Endothelial cell of umbilical vein (primary cell): ENCODE measurements around the gene CAPN2. TPM values are rescaled to one million over a fixed set of nuclear protein-coding genes. Genes with fewer than 3 reads are reported as not detected.

Experiments
- BruUV-seq: library from RNA; stranded (reverse); fragments of 400-500 nt; replicated peaks from 2 replicates; lab custom pipeline; 2021; lab: Mats Ljungman, UMichigan
- CTCF ChIA-PET: fragments of 300-600, 350-600 bp; sonication (Branson Sonifier 250); formaldehyde crosslinking; loops from one replicate; lab custom pipeline; 2021; ENCODE audit warnings: antibody characterized with exemption, inconsistent platforms; lab: Charles Lee
- POLR2A ChIA-PET: fragments of 300-600, 350-600 bp; sonication (Branson Sonifier 250); formaldehyde crosslinking; loops from one replicate; lab custom pipeline; 2021; ENCODE audit warnings: antibody characterized with exemption, inconsistent platforms; lab: Charles Lee
- DNase-seq: peaks from one replicate; pipeline ENCODE4 v3.0.0-alpha.2; 2011; ENCODE audit warnings: low read depth, low spot score
- FAIRE-seq: peaks from 2 replicates; lab custom pipeline; 2011; peaks lifted over from hg19 to GRCh38; lab: Jason Lieb, UNC
- H2AFZ ChIP-seq: 2 replicates; pipeline ENCODE4 v1.6.0; 2012; ENCODE audit warnings: low read depth, low read length, control low read depth, inconsistent platforms
- H3K27ac ChIP-seq: 2 replicates; pipeline ENCODE4 v1.5.1; 2011; ENCODE audit warnings: low read depth, mild to moderate bottlenecking, control low read depth, low read length, moderate library complexity; ENCODE audit not compliant: insufficient read depth
- H3K27me3 ChIP-seq, 2 experiments: 2 replicates each; pipeline versions ENCODE4 v1.6.0 to v1.6.1; 2011; ENCODE audit warnings: low read length in 2 of 2, mixed read lengths in 1 of 2; ENCODE audit not compliant: control insufficient read depth in 2 of 2, insufficient read depth in 2 of 2
- H3K36me3 ChIP-seq, 2 experiments: 2 replicates in 1 of 2; 3 replicates in 1 of 2; pipeline ENCODE4 v1.5.1; 2011; ENCODE audit warnings: low read length in 2 of 2, mild to moderate bottlenecking in 1 of 2, moderate library complexity in 1 of 2; ENCODE audit not compliant: control insufficient read depth in 2 of 2, insufficient read depth in 2 of 2; ENCODE audit errors: extremely low read depth in 1 of 2
- H3K4me1 ChIP-seq: 3 replicates; pipeline ENCODE4 v1.5.1; 2011; ENCODE audit warnings: mild to moderate bottlenecking, low read length; ENCODE audit not compliant: control insufficient read depth, insufficient read depth; ENCODE audit errors: extremely low read depth
- H3K4me2 ChIP-seq: 2 replicates; pipeline ENCODE4 v1.6.1; 2011; ENCODE audit warnings: low read length, control low read depth, mixed read lengths; ENCODE audit not compliant: insufficient read depth
- H3K4me3 ChIP-seq, 3 experiments: fragments of 200-600 bp in 1 of 3; sonication (generic), shearing (Covaris generic) in 1 of 3; replicated peaks in 1 of 3; 2 replicates each; pipeline ENCODE4 v1.5.1; 2011 to 2016; ENCODE audit warnings: control low read depth in 3 of 3, low read length in 3 of 3, mild to moderate bottlenecking in 2 of 3, inconsistent platforms in 1 of 3, low read depth in 1 of 3, moderate library complexity in 1 of 3; ENCODE audit not compliant: insufficient read depth in 1 of 3
- H3K79me2 ChIP-seq: 2 replicates; pipeline ENCODE4 v1.6.0; 2012; ENCODE audit warnings: low read length, inconsistent platforms; ENCODE audit not compliant: control insufficient read depth, insufficient read depth
- H3K9ac ChIP-seq: replicated peaks from 2 replicates; pipeline ENCODE3; 2011; ENCODE audit warnings: low read length, control low read depth; ENCODE audit not compliant: insufficient read depth; ENCODE audit errors: extremely low read depth
- H3K9me1 ChIP-seq: replicated peaks from 3 replicates; pipeline ENCODE4 v1.6.0; 2011; ENCODE audit warnings: mild to moderate bottlenecking, low read length; ENCODE audit not compliant: control insufficient read depth, insufficient read depth; ENCODE audit errors: extremely low read depth
- H3K9me3 ChIP-seq: replicated peaks from 2 replicates; pipeline ENCODE4 v1.5.1; 2012; ENCODE audit warnings: low read length, inconsistent platforms; ENCODE audit not compliant: control insufficient read depth, insufficient read depth
- H4K20me1 ChIP-seq: replicated peaks from 2 replicates; pipeline ENCODE3; 2011; ENCODE audit warnings: mild to moderate bottlenecking, low read length; ENCODE audit not compliant: control insufficient read depth, insufficient read depth; ENCODE audit errors: extremely low read depth
- CTCF ChIP-seq, 2 donors: IDR thresholded peaks; 1 replicate in 1 of 2; 2 replicates in 1 of 2; pipeline ENCODE4 v1.5.1; 2011; ENCODE audit warnings: low read length in 2 of 2, mild to moderate bottlenecking in 2 of 2, moderate library complexity in 2 of 2, control low read depth in 1 of 2, inconsistent platforms in 1 of 2, low read depth in 1 of 2; ENCODE audit not compliant: insufficient read depth in 1 of 2; ENCODE audit errors: extremely low read depth in 1 of 2
- EZH2 ChIP-seq: IDR thresholded peaks from 2 replicates; pipeline ENCODE4 v1.6.1; 2012; ENCODE audit warnings: borderline replicate concordance, low read depth, mild to moderate bottlenecking, moderate library complexity, low read length, inconsistent platforms; ENCODE audit not compliant: severe bottlenecking
- FOS ChIP-seq: IDR thresholded peaks from 2 replicates; pipeline ENCODE4 v1.6.1; 2011; ENCODE audit warnings: mild to moderate bottlenecking, low read length, moderate library complexity, borderline replicate concordance; ENCODE audit not compliant: insufficient read depth
- GATA2 ChIP-seq: IDR thresholded peaks from 2 replicates; pipeline ENCODE4 v1.7.0; 2011; ENCODE audit warnings: low read depth, mild to moderate bottlenecking, moderate library complexity, mixed read lengths, low read length; ENCODE audit not compliant: insufficient read length, insufficient read depth
- JUN ChIP-seq: IDR thresholded peaks from 2 replicates; pipeline ENCODE4 v1.6.1; 2011; ENCODE audit warnings: borderline replicate concordance, low read depth; ENCODE audit not compliant: insufficient read length, insufficient read depth
- MAX ChIP-seq: IDR thresholded peaks from 2 replicates; pipeline ENCODE4 v1.6.1; 2011; ENCODE audit not compliant: insufficient read depth, insufficient read length
- MYC ChIP-seq: IDR thresholded peaks from one replicate; pipeline ENCODE4 v1.6.1; 2011; ENCODE audit warnings: mild to moderate bottlenecking, low read depth, low read length
- POLR2A ChIP-seq: IDR thresholded peaks from 2 replicates; pipeline ENCODE4 v1.6.1; 2012; ENCODE audit warnings: low read depth, mild to moderate bottlenecking, control low read depth, low read length
- POLR2AphosphoS5 ChIP-seq: IDR thresholded peaks from 2 replicates; pipeline ENCODE4 v1.6.1; 2012; ENCODE audit warnings: low read depth, mild to moderate bottlenecking, control low read depth, low read length, moderate library complexity; ENCODE audit not compliant: insufficient read depth
- dilution Hi-C: fragments of 300-500 bp; cut with MboI; formaldehyde crosslinking; loops from one replicate; pipeline ENCODE4 v1.15.0; 2019; ENCODE audit warnings: low sequenced_read_pairs; ENCODE audit not compliant: extremely low pct_ligation_motif_present
- intact Hi-C: fragments of 100-400 bp; cut with micrococcal nuclease; formaldehyde crosslinking; loops from one replicate; pipeline ENCODE4 v1.10.0; 2022
- polyA plus RNA-seq, 4 experiments: library from polyadenylated mRNA; depleted of rRNA in 3 of 4; stranded (reverse) in 3 of 4; unstranded in 1 of 4; fragments of >200 nt; gene quantifications; 2 replicates each; pipeline versions ENCODE4 v1.2.1 to v1.2.3, GENCODE V29; 2011 to 2012; ENCODE audit warnings: missing spikeins in 1 of 4
- total RNA-seq: library from RNA; stranded (reverse); gene quantifications from 2 replicates; pipeline ENCODE4 v1.2.3, GENCODE V29; 2021

Gene CAPN2
- total and polyA plus RNA-seq, 2 donors (not counting 3 experiments of a cell fraction or from before 2014, with no cell fraction given): 110 to 420 TPM

- intact Hi-C loops (no loop called here), dilution Hi-C loops (no loop called here)
- no peaks in the 10 kb centered on the region for H3K9me1 ChIP-seq
- H3K4me1 ChIP-seq: peaks cover 4% of the 10 kb centered on the region
- H3K4me2 ChIP-seq: no peak overlapping the region
- no peak overlapping the region for H3K9ac ChIP-seq
- ChIA-PET POLR2A (no interaction called here), CTCF (no interaction called here)
- no peak overlapping the region for H2AFZ ChIP-seq
- FAIRE-seq (no peak), DNase-seq (no peak)
- peaks cover 24 to 27% of the 10 kb centered on the region in 2 experiments for H3K36me3 ChIP-seq
- H3K4me3 ChIP-seq: no peak overlapping the region
- H4K20me1 ChIP-seq: no peaks in the 10 kb centered on the region
- H3K9me3 ChIP-seq: no peaks in the 10 kb centered on the region
- H3K27ac ChIP-seq: no peak overlapping the region
- TF ChIP-seq MYC (no peak), FOS (no peak)
- BruUV-seq: no TSS peak
- no peaks in the 10 kb centered on the region for H3K27me3 ChIP-seq
- H3K79me2 ChIP-seq: no peaks in the 10 kb centered on the region
These were observed 89.7 kb downstream of the CAPN2 start for GRCh38 chr1:223802032-223802431.

GRCh38 chr1:223802602-223803001 is 90.3 kb downstream of the CAPN2 start:
- H3K36me3 ChIP-seq: peaks cover 24 to 27% of the 10 kb centered on the region in 2 experiments
- H3K79me2 ChIP-seq: no peaks in the 10 kb centered on the region
- no peaks in the 10 kb centered on the region for H3K9me3 ChIP-seq
- intact Hi-C loops: no loop called here
- no peak overlapping the region for H2AFZ ChIP-seq
- H3K4me1 ChIP-seq: peaks cover 4% of the 10 kb centered on the region
- H3K9me1 ChIP-seq: no peaks in the 10 kb centered on the region
- no peak overlapping the region for H3K27ac ChIP-seq
- dilution Hi-C loops: no loop called here
- H3K27me3 ChIP-seq: no peaks in the 10 kb centered on the region
- no peaks in the 10 kb centered on the region for H4K20me1 ChIP-seq
- POLR2A ChIA-PET: no interaction called here
- CTCF ChIA-PET: no interaction called here
- FAIRE-seq (no peak), DNase-seq (no peak)
- H3K9ac ChIP-seq: no peak overlapping the region
- no peak for TF ChIP-seq GATA2
- no peak for TF ChIP-seq MAX
- no peak for TF ChIP-seq CTCF (IDR thresholded peaks at IDR 0.05; ENCODE audit: extremely low read depth in 1 of 2, insufficient read depth in 1 of 2, low read depth in 1 of 2, low read length in 2 of 2)
- TF ChIP-seq JUN: no peak
- TF ChIP-seq POLR2AphosphoS5: no peak
- no peak for TF ChIP-seq FOS
- no peak for TF ChIP-seq MYC
- TF ChIP-seq EZH2: no peak
- no peak for TF ChIP-seq POLR2A
- H3K4me2 ChIP-seq: no peak overlapping the region
- H3K4me3 ChIP-seq: no peak overlapping the region
- no TSS peak for BruUV-seq
